H9 (cell line): ENCODE results near the gene SF1. TPM values are rescaled to one million over a fixed set of nuclear protein-coding genes. Genes with fewer than 3 reads are reported as not detected.

ENCODE experiments used
- DNase-seq: peaks from one replicate; pipeline ENCODE4 v3.0.0-alpha.2; 2017
- H2AFZ ChIP-seq: one replicate; pipeline ENCODE4 v1.6.1; 2013; ENCODE audit warnings: mild to moderate bottlenecking, low read length, control low read depth, moderate library complexity
- H2AK5ac ChIP-seq: 2 replicates; pipeline ENCODE4 v1.6.1; 2013; ENCODE audit warnings: low read length, control low read depth, mixed read lengths; ENCODE audit not compliant: insufficient read length
- H2BK120ac ChIP-seq: one replicate; pipeline ENCODE4 v1.6.1; 2013; ENCODE audit warnings: low read depth, mild to moderate bottlenecking, low read length, control low read depth, inconsistent platforms; ENCODE audit not compliant: poor library complexity, severe bottlenecking
- H2BK12ac ChIP-seq: 2 replicates; pipeline ENCODE4 v1.6.1; 2013; ENCODE audit warnings: low read length, control low read depth, mixed read lengths, low read depth; ENCODE audit not compliant: insufficient read length
- H2BK15ac ChIP-seq: 2 replicates; pipeline ENCODE4 v1.6.1; 2013; ENCODE audit warnings: low read depth, low read length, control low read depth
- H2BK20ac ChIP-seq: one replicate; pipeline ENCODE4 v1.6.1; 2013; ENCODE audit warnings: low read depth, mild to moderate bottlenecking, low read length, control low read depth, inconsistent platforms; ENCODE audit not compliant: poor library complexity, severe bottlenecking
- H2BK5ac ChIP-seq: 2 replicates; pipeline ENCODE4 v1.6.1; 2013; ENCODE audit warnings: low read length, control low read depth, mixed read lengths; ENCODE audit not compliant: insufficient read length
- H3K14ac ChIP-seq: 2 replicates; pipeline ENCODE4 v1.6.1; 2013; ENCODE audit warnings: low read length, control low read depth; ENCODE audit not compliant: insufficient read depth
- H3K18ac ChIP-seq: 2 replicates; pipeline ENCODE4 v1.6.1; 2013; ENCODE audit warnings: low read depth, mild to moderate bottlenecking, mixed read lengths, low read length, control low read depth; ENCODE audit not compliant: insufficient read length
- H3K23ac ChIP-seq: 2 replicates; pipeline ENCODE4 v1.6.1; 2013; ENCODE audit warnings: low read length, control low read depth, mixed read lengths, low read depth; ENCODE audit not compliant: insufficient read length
- H3K23me2 ChIP-seq: 2 replicates; pipeline ENCODE4 v1.6.1; 2013; ENCODE audit warnings: low read depth, mild to moderate bottlenecking, mixed read lengths, low read length, control low read depth; ENCODE audit not compliant: insufficient read length, poor library complexity, severe bottlenecking
- H3K27ac ChIP-seq: 2 replicates; pipeline ENCODE4 v1.5.1; 2013; ENCODE audit warnings: low read length, control low read depth, mixed read lengths, low read depth; ENCODE audit not compliant: insufficient read length
- H3K27me3 ChIP-seq: 2 replicates; pipeline ENCODE4 v1.6.1; 2013; ENCODE audit warnings: low read length, control low read depth, inconsistent platforms; ENCODE audit not compliant: insufficient read depth
- H3K4ac ChIP-seq: 2 replicates; pipeline ENCODE4 v1.6.1; 2013; ENCODE audit warnings: low read depth, mild to moderate bottlenecking, control low read depth, inconsistent platforms, low read length, moderate library complexity
- H3K4me1 ChIP-seq: 2 replicates; pipeline ENCODE4 v1.6.1; 2013; ENCODE audit warnings: low read length, control low read depth, inconsistent platforms; ENCODE audit not compliant: insufficient read depth
- H3K4me2 ChIP-seq: 2 replicates; pipeline ENCODE4 v1.6.1; 2013; ENCODE audit warnings: low read length, control low read depth, mixed read lengths; ENCODE audit not compliant: insufficient read length, insufficient read depth
- H3K56ac ChIP-seq: 2 replicates; pipeline ENCODE4 v1.6.1; 2013; ENCODE audit warnings: low read depth, mild to moderate bottlenecking, mixed read lengths, low read length, control low read depth; ENCODE audit not compliant: insufficient read length
- H3K79me1 ChIP-seq: 2 replicates; pipeline ENCODE4 v1.6.1; 2013; ENCODE audit warnings: low read depth, mild to moderate bottlenecking, moderate library complexity, low read length, control low read depth, inconsistent platforms; ENCODE audit not compliant: insufficient read depth, poor library complexity, severe bottlenecking
- H3K79me2 ChIP-seq: 2 replicates; pipeline ENCODE4 v1.6.1; 2013; ENCODE audit warnings: low read length, control low read depth, inconsistent platforms; ENCODE audit not compliant: insufficient read depth
- H3K9ac ChIP-seq: 2 replicates; pipeline ENCODE4 v1.6.1; 2013; ENCODE audit warnings: low read length, control low read depth, mixed read lengths; ENCODE audit not compliant: insufficient read length; ENCODE audit errors: extremely low read depth
- H3K9me3 ChIP-seq: one replicate; pipeline ENCODE4 v1.6.1; 2013; ENCODE audit warnings: low read depth, low read length, inconsistent platforms; ENCODE audit not compliant: control insufficient read depth
- H3T11ph ChIP-seq: one replicate; pipeline ENCODE4 v1.6.1; 2013; ENCODE audit warnings: mild to moderate bottlenecking, low read length, control low read depth, inconsistent platforms
- H4K20me1 ChIP-seq: one replicate; pipeline ENCODE4 v1.6.1; 2013; ENCODE audit not compliant: control insufficient read depth, insufficient read length, insufficient read depth
- H4K5ac ChIP-seq: 2 replicates; pipeline ENCODE4 v1.6.1; 2013; ENCODE audit warnings: low read depth, mild to moderate bottlenecking, mixed read lengths, low read length, control low read depth; ENCODE audit not compliant: insufficient read length
- H4K8ac ChIP-seq: replicated peaks from 2 replicates; pipeline ENCODE4 v1.6.1; 2013; ENCODE audit warnings: low read length, control low read depth, mixed read lengths, low read depth; ENCODE audit not compliant: insufficient read length
- H4K91ac ChIP-seq: 2 replicates; pipeline ENCODE4 v1.6.1; 2013; ENCODE audit warnings: low read depth, mild to moderate bottlenecking, moderate library complexity, mixed read lengths, low read length, control low read depth; ENCODE audit not compliant: insufficient read length
- H3K27ac Mint-ChIP-seq, 3 experiments: 2 replicates in 2 of 3; 3 replicates in 1 of 3; pipeline ENCODE4 v1.8.0; 2020 to 2021; ENCODE audit warnings: mixed read lengths in 3 of 3, mild to moderate bottlenecking in 1 of 3, moderate library complexity in 1 of 3
- H3K27me3 Mint-ChIP-seq: 2 replicates; pipeline ENCODE4 v1.8.0; 2021; ENCODE audit warnings: low read depth, mild to moderate bottlenecking, moderate library complexity, mixed read lengths
- H3K36me3 Mint-ChIP-seq, 3 experiments: 2 replicates in 2 of 3; 3 replicates in 1 of 3; pipeline ENCODE4 v1.8.0; 2020 to 2021; ENCODE audit warnings: low read depth in 3 of 3, mixed read lengths in 3 of 3; ENCODE audit not compliant: insufficient read depth in 1 of 3
- H3K4me1 Mint-ChIP-seq, 2 experiments: 2 replicates each; pipeline ENCODE4 v1.8.0; 2020; ENCODE audit warnings: mixed read lengths in 2 of 2
- H3K4me3 Mint-ChIP-seq, 2 experiments: 2 replicates in 1 of 2; 3 replicates in 1 of 2; pipeline ENCODE4 v1.8.0; 2020 to 2021; ENCODE audit warnings: mild to moderate bottlenecking in 2 of 2, mixed read lengths in 2 of 2, moderate library complexity in 1 of 2
- H3K9me3 Mint-ChIP-seq, 2 experiments: 2 replicates in 1 of 2; 3 replicates in 1 of 2; pipeline ENCODE4 v1.8.0; 2020; ENCODE audit warnings: mild to moderate bottlenecking in 2 of 2, mixed read lengths in 2 of 2, moderate library complexity in 1 of 2
- WGBS: extraction: QIAGEN DNeasy Blood & Tissue Kit; methylation state at CpG from one replicate; pipeline ENCODE4 v1.1.7; 2013; ENCODE audit warnings: missing lambda C conversion rate, low lambda C conversion rate, mixed read lengths; ENCODE audit not compliant: insufficient read length; ENCODE audit errors: extremely low coverage; 5-methylcytosine and 5-hydroxymethylcytosine counted together
- total RNA-seq: library from RNA; stranded (reverse); gene quantifications from 2 replicates; pipeline ENCODE4 v1.2.1, GENCODE V29; 2021
- TF ChIP-seq, protein P1 (sequence below): fragments of 200-600 bp; sonication (generic); conservative IDR thresholded peaks from 3 replicates; pipeline ENCODE4 v1.8.0; 2021; ENCODE audit warnings: antibody characterized with exemption, mild to moderate bottlenecking

Gene SF1
- total RNA-seq, 1 experiment from 2014 or later = 528 TPM

DNA sequence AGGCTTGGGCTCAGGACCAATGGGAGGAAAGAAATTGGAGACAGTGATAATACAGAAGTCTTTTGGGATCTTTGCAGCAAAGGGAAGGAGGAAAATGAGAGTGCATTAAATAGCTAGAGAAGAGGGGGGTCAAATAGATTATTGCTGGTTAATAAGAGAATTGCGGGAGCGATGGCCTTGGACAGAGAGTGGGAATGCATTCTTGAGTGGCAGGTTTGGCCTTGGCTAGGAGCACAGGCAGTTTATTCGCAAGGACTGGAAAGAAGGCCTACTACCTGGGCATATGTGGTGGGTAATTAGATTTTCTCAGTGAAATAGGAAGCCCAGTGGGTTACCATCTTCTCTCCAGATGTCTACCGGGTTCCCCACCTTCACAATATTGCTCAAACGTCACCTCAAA is 35.5 kb upstream of the SF1 start:
- no peaks in the 10 kb centered on the region for H3K79me1 ChIP-seq
- H2BK5ac ChIP-seq = no peak overlapping the region
- no peak overlapping the region for H3K56ac ChIP-seq
- H4K5ac ChIP-seq = no peak overlapping the region
- H3K18ac ChIP-seq = no peak overlapping the region
- H3K4me2 ChIP-seq = no peak overlapping the region
- H2BK15ac ChIP-seq = no peak overlapping the region
- no peak overlapping the region for H4K91ac ChIP-seq
- H3K27me3 ChIP-seq = no peaks in the 10 kb centered on the region
- no peak overlapping the region for H3K14ac ChIP-seq
- H3K9me3 ChIP-seq = no peaks in the 10 kb centered on the region
- H3K36me3 Mint-ChIP-seq = peaks cover 0 to 2% (median 0%) of the 10 kb centered on the region in 3 experiments; a peak in 1 of 7 replicates
- H2BK120ac ChIP-seq = no peak overlapping the region
- no peaks in the 10 kb centered on the region; a peak in 1 of 5 replicates for H3K9me3 Mint-ChIP-seq
- peak overlapping the region in 1 of 3 experiments; percentile 20; a peak in 1 of 7 replicates for H3K27ac Mint-ChIP-seq
- no peaks in the 10 kb centered on the region; the same call in 1 of the 2 replicates for H3K27me3 Mint-ChIP-seq
- H3K9ac ChIP-seq = no peak overlapping the region
- no peak overlapping the region for H4K8ac ChIP-seq
- no peak overlapping the region for H2AFZ ChIP-seq
- H3K4me1 Mint-ChIP-seq = peaks cover 6 to 7% of the 10 kb centered on the region in 2 experiments; a peak in 3 of 4 replicates
- H2AK5ac ChIP-seq = no peak overlapping the region
- TF ChIP-seq, protein P1, sequence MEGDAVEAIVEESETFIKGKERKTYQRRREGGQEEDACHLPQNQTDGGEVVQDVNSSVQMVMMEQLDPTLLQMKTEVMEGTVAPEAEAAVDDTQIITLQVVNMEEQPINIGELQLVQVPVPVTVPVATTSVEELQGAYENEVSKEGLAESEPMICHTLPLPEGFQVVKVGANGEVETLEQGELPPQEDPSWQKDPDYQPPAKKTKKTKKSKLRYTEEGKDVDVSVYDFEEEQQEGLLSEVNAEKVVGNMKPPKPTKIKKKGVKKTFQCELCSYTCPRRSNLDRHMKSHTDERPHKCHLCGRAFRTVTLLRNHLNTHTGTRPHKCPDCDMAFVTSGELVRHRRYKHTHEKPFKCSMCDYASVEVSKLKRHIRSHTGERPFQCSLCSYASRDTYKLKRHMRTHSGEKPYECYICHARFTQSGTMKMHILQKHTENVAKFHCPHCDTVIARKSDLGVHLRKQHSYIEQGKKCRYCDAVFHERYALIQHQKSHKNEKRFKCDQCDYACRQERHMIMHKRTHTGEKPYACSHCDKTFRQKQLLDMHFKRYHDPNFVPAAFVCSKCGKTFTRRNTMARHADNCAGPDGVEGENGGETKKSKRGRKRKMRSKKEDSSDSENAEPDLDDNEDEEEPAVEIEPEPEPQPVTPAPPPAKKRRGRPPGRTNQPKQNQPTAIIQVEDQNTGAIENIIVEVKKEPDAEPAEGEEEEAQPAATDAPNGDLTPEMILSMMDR = no peak
- no CpG with 5 or more reads among the region's 5 CpGs for WGBS
- H3K27ac ChIP-seq = no peak overlapping the region
- no peaks in the 10 kb centered on the region for H3K79me2 ChIP-seq
- no peak overlapping the region for H3T11ph ChIP-seq
- H3K4me3 Mint-ChIP-seq = no peak overlapping the region; a peak in 1 of 5 replicates
- H2BK12ac ChIP-seq = no peak overlapping the region
- no peak overlapping the region for H2BK20ac ChIP-seq
- no peaks in the 10 kb centered on the region for H3K4me1 ChIP-seq
- DNase-seq = no peak
- H4K20me1 ChIP-seq = no peaks in the 10 kb centered on the region
- peaks cover 15% of the 10 kb centered on the region for H3K23me2 ChIP-seq
- no peak overlapping the region for H3K23ac ChIP-seq
- no peak overlapping the region for H3K4ac ChIP-seq
